Stimulated activated CD8-positive, alpha-beta memory T cell treated with anti-CD3 and anti-CD28 coated beads, Interleukin-12 subunit alpha, Interleukin-12 subunit beta, amount 100 ng/mL, for 1 hour (primary cell): ENCODE data around the gene RIN3.
A peak's percentile ranks its signal among the peaks of the same experiment; 100 is the strongest.
"Not testable (repeated sequence)": the region's sequence is repeated elsewhere in the genome, so short reads cannot be mapped to it uniquely, and the experiment has no call there.

Experiments
- DNase-seq: peaks from one replicate; pipeline ENCODE4 v3.0.0-alpha.2; 2020; ENCODE audit warnings: low read depth

Gene RIN3

GRCh38 chr14:92665661-92666110 lies 152.1 kb downstream of the RIN3 start:
- DNase-seq, result no peak

GRCh38 chr14:92666251-92666650 lies 152.7 kb downstream of the RIN3 start:
- no peak for DNase-seq

DNA sequence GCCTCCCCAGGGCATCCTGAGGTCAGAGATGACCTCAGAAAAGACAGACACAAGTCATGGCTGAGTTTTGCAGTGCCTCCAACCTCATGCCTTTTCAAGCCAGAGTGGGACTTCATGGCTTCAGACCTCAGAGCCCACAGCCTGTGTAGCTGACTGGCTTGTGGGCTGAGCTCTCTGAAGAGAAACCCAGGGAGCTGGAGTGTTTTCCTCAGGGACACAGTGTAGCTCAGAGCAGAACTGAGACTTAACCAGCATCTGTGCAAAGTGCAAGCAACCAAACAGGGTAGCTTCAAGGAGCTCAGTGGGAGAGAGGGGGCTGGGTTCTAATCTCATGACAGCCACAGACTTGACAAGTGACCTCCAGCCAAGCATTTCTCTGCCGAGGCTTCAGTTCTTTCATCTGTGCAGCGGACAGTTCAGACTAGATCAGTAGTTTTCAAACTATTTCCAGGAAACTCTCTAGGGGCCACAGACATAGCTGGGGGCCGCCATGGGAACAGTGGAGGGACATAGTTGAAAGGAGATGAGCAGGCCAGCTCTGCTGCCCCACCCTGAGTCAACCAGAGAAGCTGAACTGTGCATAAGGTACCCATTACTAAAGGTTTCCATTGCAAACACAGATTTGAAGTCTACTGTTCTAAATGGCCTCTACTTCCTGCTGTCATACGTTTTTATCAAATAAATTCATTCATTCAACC lies 154.8 kb downstream of the RIN3 start:
- DNase-seq, result no peak

GRCh38 chr14:92670160-92670559 lies 156.6 kb downstream of the RIN3 start:
- DNase-seq, result no peak

DNA sequence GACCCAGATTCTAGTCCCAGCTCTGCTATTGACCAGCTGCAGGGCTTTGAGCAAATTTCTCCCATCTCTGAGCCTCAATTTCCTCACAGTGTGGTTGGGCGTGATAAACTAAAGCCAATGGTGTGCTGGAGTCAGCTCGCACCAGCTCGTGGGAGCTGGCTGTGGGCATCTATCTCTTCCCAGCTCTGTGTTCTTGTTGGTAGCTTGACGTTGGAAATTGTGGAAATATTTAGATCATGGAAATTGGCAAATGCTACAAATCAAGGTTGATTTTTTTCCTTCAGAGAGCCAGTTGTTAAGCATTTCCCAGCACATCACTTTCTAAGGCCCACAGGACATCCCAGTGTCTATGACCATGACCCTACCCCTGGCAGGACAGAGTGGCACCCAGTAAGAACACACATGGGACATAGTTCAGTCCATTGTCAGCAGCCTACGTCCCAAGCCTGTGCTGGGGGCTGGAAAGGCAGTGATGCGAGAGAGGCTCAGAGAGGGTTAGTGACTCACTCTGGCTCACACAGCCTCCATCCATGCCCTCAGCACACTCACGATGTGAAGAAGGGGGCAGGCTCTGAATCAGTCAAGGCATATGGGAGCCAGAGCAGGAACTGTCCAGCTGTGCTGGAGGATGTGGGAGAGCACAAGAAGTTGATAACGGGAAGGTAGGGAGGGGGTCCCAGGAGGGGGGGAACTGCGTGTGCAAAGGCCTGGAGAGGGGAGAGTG lies 157.2 kb downstream of the RIN3 start:
- no peak for DNase-seq

DNA sequence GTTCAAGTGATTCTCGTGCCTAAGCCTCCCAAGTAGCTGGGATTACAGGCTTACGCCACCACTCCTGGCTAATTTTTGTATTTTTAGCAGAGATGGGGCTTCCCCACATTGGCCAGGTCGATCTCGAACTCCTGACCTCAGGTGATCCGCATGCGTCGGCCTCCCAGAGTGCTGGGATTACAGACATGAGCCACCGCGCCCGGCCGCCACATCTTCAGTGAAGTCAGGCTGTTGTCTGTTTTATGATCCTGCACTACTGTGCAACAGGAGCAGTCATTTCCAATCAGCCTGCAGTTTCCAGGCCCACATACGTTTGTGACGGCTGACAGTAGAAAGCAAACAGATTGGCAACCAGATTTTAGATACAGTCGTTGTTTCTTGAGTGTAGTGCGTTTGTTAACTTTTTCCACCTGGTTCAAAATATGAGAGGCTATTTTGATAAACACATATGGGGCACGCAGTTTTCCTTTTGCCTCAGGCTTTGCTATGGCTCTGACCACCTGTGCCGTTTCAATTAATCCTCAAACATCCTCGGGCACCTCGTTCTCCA lies 160.1 kb downstream of the RIN3 start:
- DNase-seq, result no peak

DNA sequence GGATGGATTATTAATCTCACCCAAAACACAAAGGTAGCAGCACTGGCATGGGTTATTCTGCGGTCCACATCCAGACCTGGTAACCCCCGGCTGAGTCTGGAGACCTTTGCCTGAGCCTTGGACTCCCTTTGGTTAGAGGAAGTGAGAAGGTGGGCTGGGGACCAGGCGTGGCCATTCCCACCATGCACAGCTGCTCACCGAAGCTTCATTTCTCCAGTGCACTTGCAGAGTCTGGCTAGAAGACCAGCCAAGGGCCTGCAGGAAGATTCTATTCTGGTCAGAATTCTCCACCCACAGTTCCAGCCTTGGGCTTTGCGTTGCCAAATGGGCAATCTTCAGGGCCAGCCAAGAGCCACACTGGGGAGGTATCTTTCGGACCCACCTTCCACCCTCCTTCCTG lies 161.8 kb downstream of the RIN3 start:
- no peak for DNase-seq

DNA sequence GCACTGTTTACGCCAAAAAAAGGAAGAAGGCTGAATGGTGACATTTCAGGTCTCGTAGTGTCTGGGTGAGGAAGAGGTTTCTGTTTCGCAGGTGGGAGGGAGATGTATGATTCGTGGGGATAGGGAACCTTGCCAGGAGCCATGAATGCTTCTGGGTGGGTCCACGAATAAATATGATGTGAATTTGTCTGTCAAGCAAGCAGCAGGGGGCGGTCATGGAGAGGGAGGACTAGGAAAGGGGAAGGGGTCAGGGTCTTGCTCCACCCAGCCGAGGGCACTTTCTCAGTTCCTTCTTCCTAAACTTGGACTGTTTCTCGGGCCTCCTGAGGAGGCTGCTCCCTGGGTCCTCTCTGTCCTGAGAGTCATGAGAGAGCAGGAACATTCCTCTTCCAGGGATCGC lies 162.4 kb downstream of the RIN3 start:
- no peak for DNase-seq

DNA sequence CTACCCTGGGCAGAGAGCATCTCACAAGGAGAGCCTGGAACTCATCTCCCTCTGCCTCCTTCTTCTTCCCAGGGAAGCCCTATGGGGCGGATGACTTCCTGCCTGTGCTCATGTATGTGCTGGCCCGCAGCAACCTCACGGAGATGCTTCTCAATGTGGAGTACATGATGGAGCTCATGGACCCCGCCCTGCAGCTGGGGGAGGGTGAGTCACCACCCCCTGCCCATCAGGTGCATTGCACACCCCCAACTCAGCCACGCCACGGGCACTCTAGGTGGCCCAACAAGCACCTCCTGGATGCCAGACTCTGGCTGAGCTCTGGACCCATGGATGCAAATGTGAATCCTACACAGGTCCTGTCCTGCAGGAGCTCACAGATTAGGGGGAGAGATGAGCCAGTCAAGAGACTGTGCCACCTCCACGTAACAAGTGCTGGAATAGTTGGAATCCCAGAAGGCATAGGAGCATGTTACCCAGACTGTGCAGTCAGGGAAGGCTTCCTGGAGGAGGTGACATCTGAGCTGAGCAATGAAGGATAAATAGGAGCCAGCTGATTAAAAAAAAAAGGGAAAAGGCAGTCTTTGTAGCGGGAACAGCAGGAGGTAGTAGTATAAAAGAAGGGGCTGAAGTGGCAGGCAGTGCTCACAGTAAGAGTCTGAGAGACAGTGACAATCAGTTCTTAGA lies 163.0 kb downstream of the RIN3 start:
- DNase-seq, result no peak

DNA sequence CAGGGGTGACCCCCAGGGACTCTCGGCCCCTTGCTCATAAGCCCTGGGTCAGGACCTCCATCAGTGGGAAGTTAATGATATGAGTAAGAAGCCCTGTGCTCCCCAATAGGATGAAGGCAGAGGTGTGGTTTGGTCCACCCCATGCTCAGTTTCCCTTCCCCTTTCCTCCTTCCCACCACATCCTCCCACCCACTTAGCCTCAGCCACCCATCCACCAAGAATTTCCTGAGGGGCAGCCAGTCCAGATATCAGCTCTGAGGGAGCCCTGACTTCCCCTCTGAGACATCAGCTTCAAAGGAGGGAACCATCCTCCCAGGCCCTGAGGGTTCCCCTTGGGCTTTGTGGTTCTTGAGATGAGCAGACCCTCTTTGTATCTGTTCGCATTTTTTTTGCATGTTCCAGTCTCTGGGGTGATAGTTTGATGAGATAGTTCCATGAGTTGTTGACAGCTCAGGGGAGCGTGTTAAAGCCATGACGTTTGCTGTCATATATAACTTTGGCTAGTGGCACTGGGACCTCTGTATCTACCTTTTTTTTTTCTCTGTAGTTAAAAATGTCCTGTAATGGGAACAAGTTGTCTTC lies 163.6 kb downstream of the RIN3 start:
- DNase-seq, result no peak

DNA sequence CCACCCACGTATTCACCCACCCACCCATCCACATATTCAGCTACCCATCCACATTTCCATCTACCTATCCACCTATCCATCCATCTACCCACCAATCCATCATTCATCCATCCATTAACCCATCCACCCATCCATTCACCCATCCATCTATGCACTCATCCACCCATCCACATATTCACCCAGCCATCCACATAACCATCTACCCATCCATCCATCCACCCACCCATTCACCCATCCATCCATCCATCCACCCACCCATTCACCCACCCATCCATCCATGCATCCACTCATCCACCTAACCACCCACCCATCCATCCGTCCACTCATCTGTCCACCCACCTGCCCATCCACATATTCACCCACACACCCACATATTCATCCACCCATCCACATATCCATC lies 164.4 kb downstream of the RIN3 start:
- DNase-seq, result no peak

DNA sequence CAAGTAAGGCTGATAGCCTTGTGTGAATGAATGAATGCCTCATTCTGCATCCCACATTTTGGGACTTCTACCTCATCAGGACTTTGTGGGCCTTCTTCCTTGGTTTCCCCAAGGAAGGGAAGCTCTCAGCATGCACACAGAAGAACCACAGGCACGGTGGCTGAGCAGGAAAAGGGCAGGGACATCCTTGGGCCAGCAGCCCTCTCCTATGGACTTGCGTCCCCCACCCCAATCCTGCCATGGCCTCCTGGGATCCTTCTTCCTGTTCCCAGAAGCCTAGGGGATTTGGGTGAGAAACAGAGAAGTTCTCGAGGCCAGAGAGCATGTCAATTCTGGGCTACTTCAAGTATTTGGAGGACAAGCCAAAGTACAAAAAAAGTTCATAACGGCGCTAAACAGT lies 165.2 kb downstream of the RIN3 start:
- no peak for DNase-seq

DNA sequence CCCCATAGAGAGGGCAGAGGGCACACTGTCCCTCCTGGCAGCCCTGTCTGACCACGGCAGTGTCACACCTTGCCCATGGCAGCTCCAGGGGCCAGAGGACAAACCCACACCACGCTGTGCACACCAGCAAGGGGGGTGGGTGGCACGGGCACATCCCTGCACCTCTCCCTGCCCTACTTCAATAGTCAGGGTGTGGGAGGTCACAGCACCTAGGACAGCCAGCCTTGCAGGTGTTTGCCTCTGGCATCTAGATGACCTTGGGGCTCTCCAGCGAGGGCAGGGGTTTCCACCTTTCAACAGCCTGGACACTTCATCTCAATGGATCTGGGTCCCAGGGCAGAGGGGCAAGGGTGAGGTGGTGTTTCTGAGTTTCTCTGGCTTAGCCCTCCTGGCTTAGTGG lies 165.7 kb downstream of the RIN3 start:
- DNase-seq, result no peak

DNA sequence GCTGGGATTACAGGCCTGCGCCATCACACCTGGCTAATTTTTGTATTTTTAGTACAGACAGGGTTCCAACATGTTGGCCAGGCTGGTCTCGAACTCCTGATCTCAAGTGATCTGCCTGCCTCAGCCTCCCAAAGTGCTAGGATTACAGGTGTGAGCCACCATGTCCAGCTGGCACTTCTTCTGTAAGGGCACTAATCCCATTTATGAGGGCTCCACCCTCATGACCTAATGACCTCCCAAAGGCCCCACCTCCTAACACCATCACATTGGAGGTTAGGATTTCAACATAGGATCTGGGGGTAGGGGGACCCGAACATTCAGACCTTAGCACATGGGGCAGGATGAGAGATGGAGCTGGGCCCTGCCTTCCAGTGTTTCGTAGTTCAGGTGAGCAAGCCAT lies 166.7 kb downstream of the RIN3 start:
- DNase-seq, result not testable (repeated sequence)

DNA sequence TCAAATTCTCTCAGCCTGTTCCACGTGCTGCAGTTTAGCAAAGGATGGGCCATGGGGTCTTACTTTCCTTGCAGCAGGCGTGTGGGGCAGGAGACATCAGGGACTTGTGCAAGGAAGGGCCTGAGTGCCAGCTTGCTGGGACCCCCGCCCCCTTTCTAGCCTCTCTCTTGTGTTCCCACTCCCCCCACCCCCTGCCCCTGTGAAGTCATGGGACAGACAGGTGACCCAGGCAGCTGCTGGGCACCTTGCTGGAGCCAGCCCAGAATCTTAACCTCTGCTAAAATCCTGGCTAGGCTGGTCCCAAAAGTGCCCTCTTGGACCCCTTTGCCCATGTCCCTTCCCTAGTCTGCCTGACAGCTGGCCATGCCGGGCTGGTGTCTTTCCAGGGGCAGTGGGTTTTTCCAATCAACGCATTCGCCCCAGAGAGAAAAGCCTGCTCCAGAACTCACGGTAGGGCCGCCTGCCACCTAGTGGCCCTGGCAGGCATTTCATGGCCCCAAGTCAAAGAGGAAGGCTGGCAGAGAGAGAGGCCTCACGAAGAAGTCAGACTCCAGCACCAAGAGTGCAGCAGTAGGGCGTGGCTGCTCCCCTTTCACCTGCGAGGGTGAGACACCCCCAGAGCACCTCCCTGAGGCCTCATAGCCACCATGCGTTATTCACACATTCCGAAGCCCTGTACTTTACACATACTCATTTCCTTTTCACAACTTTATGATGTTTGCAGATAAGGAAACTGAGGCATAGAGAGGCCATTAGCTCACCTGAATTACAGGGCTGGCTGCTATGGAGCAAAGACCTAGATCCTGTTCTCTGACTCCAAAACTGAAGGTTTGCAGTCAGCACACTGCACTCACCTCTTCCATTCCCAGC lies 167.4 kb downstream of the RIN3 start:
- DNase-seq, result peak; percentile 60

DNA sequence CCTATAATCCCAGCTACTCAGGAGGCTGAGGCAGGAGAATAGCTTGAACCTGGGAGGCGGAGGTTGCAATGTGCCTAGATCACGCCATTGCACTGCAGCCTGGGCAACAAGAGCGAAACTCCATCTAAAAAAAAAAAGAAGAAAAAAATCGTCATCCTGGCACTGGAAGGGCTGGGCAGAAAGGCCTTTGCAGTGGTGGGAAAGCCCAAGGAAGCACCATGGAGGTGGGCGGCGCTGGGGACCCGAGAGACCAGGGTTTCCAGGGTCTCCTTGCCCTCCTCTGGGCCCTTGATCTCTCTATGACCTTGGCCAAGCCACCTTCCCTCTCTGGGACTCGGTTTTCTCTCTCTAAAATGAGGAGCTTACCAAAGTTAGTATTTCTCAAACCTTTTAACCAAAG lies 169.5 kb downstream of the RIN3 start:
- no peak for DNase-seq

- DNase-seq, result no peak
Measured at GRCh38 chr14:92684801-92685560, 171.4 kb downstream of the RIN3 start.

- DNase-seq, result no peak
Measured at GRCh38 chr14:92685784-92686355, 172.3 kb downstream of the RIN3 start.

DNA sequence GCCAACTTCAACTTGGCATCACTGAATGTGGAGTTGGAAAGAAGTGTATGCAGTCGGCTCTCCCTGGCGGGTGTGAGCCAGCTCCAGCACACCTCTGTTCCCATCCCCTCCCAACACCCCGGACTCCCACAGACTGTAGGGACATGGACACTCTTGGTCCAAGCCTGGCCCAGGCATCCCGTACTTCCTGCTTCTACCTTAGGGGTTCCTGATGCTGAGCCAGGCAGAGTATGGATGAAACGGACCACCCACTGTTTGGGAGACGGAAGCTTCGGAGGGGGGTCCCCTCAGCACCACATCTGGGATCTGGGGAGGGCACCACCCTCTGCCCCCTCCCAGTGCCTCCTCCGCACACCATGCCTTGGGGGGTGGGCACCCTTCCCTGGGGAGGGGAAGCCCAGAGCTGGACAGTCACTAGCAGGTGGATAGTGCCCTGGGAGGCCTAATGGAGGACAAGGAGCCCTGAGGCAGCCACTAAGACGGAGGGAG lies 172.9 kb downstream of the RIN3 start:
- DNase-seq, result no peak

GRCh38 chr14:92686900-92687427 lies 173.4 kb downstream of the RIN3 start:
- DNase-seq, result no peak
